PFSK-1 (cell line): Measurements from ENCODE around the gene RSRC1.

Experiments used
- FOXP2 ChIP-seq: optimal IDR thresholded peaks from 2 replicates; pipeline ENCODE3; 2011; ENCODE audit warnings: borderline replicate concordance, control low read depth, inconsistent platforms; ENCODE audit not compliant: insufficient read depth; ENCODE audit errors: extremely low read length, extremely low read depth
- POLR2AphosphoS5 ChIP-seq: IDR thresholded peaks from 2 replicates; pipeline ENCODE4 v1.6.1; 2012; ENCODE audit warnings: low read depth, mild to moderate bottlenecking, control low read depth, low read length, moderate library complexity
- SIN3A ChIP-seq: IDR thresholded peaks from 2 replicates; pipeline ENCODE4 v1.6.1; 2012; ENCODE audit warnings: mild to moderate bottlenecking, low read length, moderate library complexity, borderline replicate concordance; ENCODE audit not compliant: insufficient read depth
- TAF1 ChIP-seq: IDR thresholded peaks from 2 replicates; pipeline ENCODE4 v1.6.1; 2012; ENCODE audit warnings: low read length, control low read depth, borderline replicate concordance; ENCODE audit not compliant: insufficient read depth
- TF ChIP-seq, protein P1 (sequence below), 2 experiments: IDR thresholded peaks; 2 replicates each; pipeline versions ENCODE4 v1.6.1 to v1.8.0; 2011 to 2012; ENCODE audit warnings: low read depth in 2 of 2, low read length in 2 of 2, control low read depth in 1 of 2, inconsistent platforms in 1 of 2, mild to moderate bottlenecking in 1 of 2, moderate library complexity in 1 of 2; ENCODE audit not compliant: insufficient read depth in 1 of 2

DNA sequence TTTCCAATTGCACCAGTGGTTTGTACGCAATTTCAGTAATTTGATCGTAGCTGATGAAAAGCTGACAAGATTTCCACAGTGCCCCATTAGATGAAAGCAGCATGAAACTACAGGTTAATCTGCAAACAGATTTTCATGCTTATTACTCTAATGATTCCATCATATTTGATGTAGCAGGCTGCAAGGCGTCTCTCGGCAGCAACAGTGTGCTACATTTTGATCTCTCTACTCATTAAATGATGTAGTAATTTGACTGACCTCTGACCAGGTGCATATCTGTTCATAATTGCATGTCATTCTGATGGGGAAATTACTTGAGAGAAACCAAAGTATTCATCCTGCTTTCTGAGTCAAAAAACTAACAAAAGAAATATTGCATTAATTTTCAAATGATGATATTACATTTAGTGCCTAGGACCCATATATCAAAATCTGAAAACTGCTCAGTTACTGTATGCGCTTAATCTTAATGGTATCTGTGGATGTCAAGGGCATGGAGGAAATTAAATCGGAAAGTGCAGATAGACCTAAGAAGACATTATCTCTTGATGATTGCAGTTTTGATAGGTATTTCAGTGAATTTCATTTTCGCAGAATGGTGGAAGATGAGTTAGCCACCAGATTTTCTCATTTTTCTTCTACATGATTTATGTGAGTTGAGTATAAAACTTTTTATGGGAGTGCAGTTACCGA, 198.5 kb downstream of the RSRC1 start:
- TF ChIP-seq TAF1 (no peak), POLR2AphosphoS5 (no peak), SIN3A (no peak), FOXP2 (no peak)
- TF ChIP-seq, protein P1, sequence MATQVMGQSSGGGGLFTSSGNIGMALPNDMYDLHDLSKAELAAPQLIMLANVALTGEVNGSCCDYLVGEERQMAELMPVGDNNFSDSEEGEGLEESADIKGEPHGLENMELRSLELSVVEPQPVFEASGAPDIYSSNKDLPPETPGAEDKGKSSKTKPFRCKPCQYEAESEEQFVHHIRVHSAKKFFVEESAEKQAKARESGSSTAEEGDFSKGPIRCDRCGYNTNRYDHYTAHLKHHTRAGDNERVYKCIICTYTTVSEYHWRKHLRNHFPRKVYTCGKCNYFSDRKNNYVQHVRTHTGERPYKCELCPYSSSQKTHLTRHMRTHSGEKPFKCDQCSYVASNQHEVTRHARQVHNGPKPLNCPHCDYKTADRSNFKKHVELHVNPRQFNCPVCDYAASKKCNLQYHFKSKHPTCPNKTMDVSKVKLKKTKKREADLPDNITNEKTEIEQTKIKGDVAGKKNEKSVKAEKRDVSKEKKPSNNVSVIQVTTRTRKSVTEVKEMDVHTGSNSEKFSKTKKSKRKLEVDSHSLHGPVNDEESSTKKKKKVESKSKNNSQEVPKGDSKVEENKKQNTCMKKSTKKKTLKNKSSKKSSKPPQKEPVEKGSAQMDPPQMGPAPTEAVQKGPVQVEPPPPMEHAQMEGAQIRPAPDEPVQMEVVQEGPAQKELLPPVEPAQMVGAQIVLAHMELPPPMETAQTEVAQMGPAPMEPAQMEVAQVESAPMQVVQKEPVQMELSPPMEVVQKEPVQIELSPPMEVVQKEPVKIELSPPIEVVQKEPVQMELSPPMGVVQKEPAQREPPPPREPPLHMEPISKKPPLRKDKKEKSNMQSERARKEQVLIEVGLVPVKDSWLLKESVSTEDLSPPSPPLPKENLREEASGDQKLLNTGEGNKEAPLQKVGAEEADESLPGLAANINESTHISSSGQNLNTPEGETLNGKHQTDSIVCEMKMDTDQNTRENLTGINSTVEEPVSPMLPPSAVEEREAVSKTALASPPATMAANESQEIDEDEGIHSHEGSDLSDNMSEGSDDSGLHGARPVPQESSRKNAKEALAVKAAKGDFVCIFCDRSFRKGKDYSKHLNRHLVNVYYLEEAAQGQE (IDR thresholded peaks at IDR 0.05; ENCODE audit: insufficient read depth in 1 of 2, low read depth in 2 of 2, low read length in 2 of 2) = no peak
